GM21723 (cell line): ENCODE measurements around the gene TTC14.

Experiments
- ATAC-seq: cut with Tn5 transposase; IDR thresholded peaks from one replicate; pipeline ENCODE4 v1.9.1; 2021; ENCODE audit warnings: mild to moderate bottlenecking, moderate library complexity; ENCODE audit not compliant: unreplicated experiment

The TTC14 gene

DNA sequence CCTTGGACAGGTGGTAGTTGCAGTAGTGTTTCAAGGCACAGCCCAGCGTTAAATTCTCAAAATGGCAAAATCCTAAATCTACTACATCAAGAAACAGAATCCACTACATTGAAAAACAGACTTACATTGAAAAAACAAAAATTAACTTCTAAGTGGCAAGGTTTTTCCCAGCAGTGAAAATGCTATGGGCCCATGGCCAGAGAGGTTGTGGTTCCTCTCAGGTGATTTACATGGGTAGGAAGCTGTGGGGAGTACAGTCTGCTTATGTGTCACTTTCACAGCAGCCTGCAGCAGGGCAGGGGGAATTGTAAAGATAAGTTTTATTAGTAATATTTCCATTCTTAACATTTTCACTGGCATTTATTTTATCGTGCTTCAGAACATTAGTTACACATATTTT lies 24.9 kb downstream of the TTC14 start:
- peak; percentile 94 for ATAC-seq

GRCh38 chr3:180630371-180630770 lies 28.4 kb downstream of the TTC14 start:
- no peak for ATAC-seq

- ATAC-seq: no peak
Measured at GRCh38 chr3:180631317-180631716, 29.4 kb downstream of the TTC14 start.

DNA sequence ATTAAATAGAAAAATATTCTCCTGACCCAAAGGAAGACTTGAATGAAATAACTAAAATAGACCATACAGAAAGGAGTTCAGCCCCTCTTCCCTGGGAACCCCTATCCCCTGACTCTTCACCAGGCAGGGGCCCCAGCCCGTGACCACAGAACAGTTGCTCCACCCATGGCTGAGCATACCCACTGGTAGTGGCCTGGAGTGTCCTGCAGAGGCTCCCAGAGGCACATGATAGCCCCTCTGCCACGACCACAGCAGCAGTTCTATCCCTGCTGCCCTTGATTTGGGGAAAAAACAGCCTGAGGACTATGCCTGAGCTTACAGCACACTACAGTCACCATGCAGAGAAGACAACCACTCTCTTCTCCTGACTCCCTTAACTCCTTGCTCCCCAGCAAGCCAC lies 31.8 kb downstream of the TTC14 start:
- peak; percentile 54 for ATAC-seq

DNA sequence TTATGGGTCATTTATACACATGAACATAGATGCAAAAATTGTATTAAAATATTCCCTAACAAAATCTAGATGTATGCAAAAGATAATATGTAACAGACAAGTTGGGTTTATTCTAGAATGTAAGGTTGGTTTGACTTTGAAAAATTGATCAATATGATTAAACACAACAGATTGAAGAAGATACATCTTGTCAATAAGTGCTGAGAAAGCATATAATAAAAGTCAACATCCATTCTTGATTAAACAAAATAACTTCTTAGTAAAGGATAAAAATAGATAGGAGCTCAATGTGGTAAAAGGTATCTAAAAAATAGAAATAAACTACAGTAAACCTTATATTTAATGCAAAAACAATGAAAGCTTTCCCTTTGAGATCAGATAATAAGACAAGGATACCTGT lies 39.0 kb downstream of the TTC14 start:
- no peak for ATAC-seq

- peak; percentile 66 for ATAC-seq
Measured at GRCh38 chr3:180646187-180646790, 44.3 kb downstream of the TTC14 start.

- no peak for ATAC-seq
Measured at GRCh38 chr3:180656406-180656805, 54.4 kb downstream of the TTC14 start.

- ATAC-seq: no peak
Measured at GRCh38 chr3:180657094-180657493, 55.1 kb downstream of the TTC14 start.
